Transverse colon (tissue), 3 donors: ENCODE results near the gene TEX19.

ENCODE experiments used
- CTCF ChIP-seq, 5 experiments: fragments of 200-600 bp in 3 of 5; fragments of 450-650 bp in 2 of 5; sonication (generic) in 3 of 5; IDR thresholded peaks; 1 replicate in 2 of 5; 2 replicates in 3 of 5; pipeline ENCODE4 v1.5.1; 2016 to 2017; ENCODE audit warnings: antibody characterized with exemption in 5 of 5, inconsistent platforms in 3 of 5, mild to moderate bottlenecking in 2 of 5, moderate library complexity in 1 of 5
- POLR2A ChIP-seq: fragments of 450-650 bp; IDR thresholded peaks from one replicate; pipeline ENCODE4 v1.6.1; 2016; ENCODE audit warnings: antibody characterized with exemption, mild to moderate bottlenecking, moderate library complexity

- TF ChIP-seq CTCF (IDR thresholded peaks at IDR 0.05) (no peak), POLR2A (no peak)
Observed at GRCh38 chr17:82391496-82392066, 32.5 kb downstream of the TEX19 start.
